K562 (cell line): Measurements from ENCODE around the gene CDC20. TPM values are rescaled to one million over a fixed set of nuclear protein-coding genes. Genes with fewer than 3 reads are reported as not detected.

Experiments
- CBX3 ChIP-seq, 2 experiments: IDR thresholded peaks; 1 replicate in 1 of 2; 2 replicates in 1 of 2; pipeline ENCODE4 v1.6.1; 2012; ENCODE audit warnings: inconsistent platforms in 2 of 2, low read length in 2 of 2, borderline replicate concordance in 1 of 2, control low read depth in 1 of 2
- CHAMP1 ChIP-seq: fragments of 450-650 bp; IDR thresholded peaks from 2 replicates; pipeline ENCODE4 v1.6.1; 2016; ENCODE audit warnings: mild to moderate bottlenecking
- CXXC5 ChIP-seq: fragments of 250-450 bp; sonication (Bioruptor Pico); IDR thresholded peaks from 2 replicates; pipeline ENCODE4 v1.8.0; 2022; ENCODE audit warnings: inconsistent platforms, mild to moderate bottlenecking, moderate library complexity
- ELF4 ChIP-seq: fragments of 450-650 bp; formaldehyde crosslinking; IDR thresholded peaks from 2 replicates; pipeline ENCODE4 v1.4.0; 2022; ENCODE audit warnings: missing genetic modification characterization
- ERF ChIP-seq: fragments of 450-650 bp; formaldehyde crosslinking; IDR thresholded peaks from 2 replicates; pipeline ENCODE4 v1.4.0; 2020; ENCODE audit warnings: mild to moderate bottlenecking, mixed read lengths
- FOXP1 ChIP-seq: sonication (generic); formaldehyde crosslinking; IDR thresholded peaks from 2 replicates; pipeline ENCODE4 v1.8.0; 2022; ENCODE audit warnings: mild to moderate bottlenecking, missing genetic modification reagents
- HNRNPLL ChIP-seq: fragments of 200-400 bp; formaldehyde crosslinking; IDR thresholded peaks from 2 replicates; pipeline ENCODE4 v1.6.1; 2017; ENCODE audit warnings: low read length, low read depth, mild to moderate bottlenecking; ENCODE audit not compliant: poor library complexity, severe bottlenecking
- HOMEZ ChIP-seq: fragments of 250-450 bp; sonication (Bioruptor Pico); IDR thresholded peaks from 2 replicates; pipeline ENCODE4 v1.4.0; 2020; ENCODE audit warnings: mild to moderate bottlenecking, moderate library complexity
- ILF3 ChIP-seq: fragments of 450-650 bp; IDR thresholded peaks from 2 replicates; pipeline ENCODE4 v1.6.1; 2018; ENCODE audit warnings: antibody characterized with exemption, mild to moderate bottlenecking, moderate library complexity, borderline replicate concordance
- KLF13 ChIP-seq: fragments of 450-650 bp; IDR thresholded peaks from 2 replicates; pipeline ENCODE4 v1.6.1; 2016; ENCODE audit warnings: missing genetic modification characterization, low read depth, mild to moderate bottlenecking, missing compliant biosample characterization, moderate library complexity, borderline replicate concordance
- MIER1 ChIP-seq: fragments of 450-650 bp; IDR thresholded peaks from 2 replicates; pipeline ENCODE4 v1.6.1; 2016; ENCODE audit warnings: antibody characterized with exemption, mild to moderate bottlenecking, low read depth
- NONO ChIP-seq, 2 experiments: fragments of 200-400 bp in 1 of 2; fragments of 450-650 bp in 1 of 2; formaldehyde crosslinking in 1 of 2; IDR thresholded peaks; 2 replicates each; pipeline ENCODE4 v1.6.1; 2017; ENCODE audit warnings: low read depth in 2 of 2, mild to moderate bottlenecking in 2 of 2, moderate library complexity in 2 of 2, low read length in 1 of 2
- NR0B1 ChIP-seq: fragments of 450-650 bp; IDR thresholded peaks from one replicate; pipeline ENCODE4 v1.6.1; 2018; ENCODE audit warnings: mild to moderate bottlenecking, moderate library complexity; ENCODE audit not compliant: partially characterized antibody
- RBBP5 ChIP-seq: fragments of 200-600 bp; sonication (generic); IDR thresholded peaks from 2 replicates; pipeline ENCODE4 v1.6.1; 2012; ENCODE audit warnings: borderline replicate concordance, mild to moderate bottlenecking, low read length, control low read depth, inconsistent platforms; ENCODE audit not compliant: insufficient read depth, poor library complexity, severe bottlenecking
- RBM34 ChIP-seq: fragments of 200-400 bp; formaldehyde crosslinking; IDR thresholded peaks from 2 replicates; pipeline ENCODE4 v1.6.1; 2018; ENCODE audit warnings: low read length, borderline replicate concordance; ENCODE audit not compliant: insufficient read depth
- SAFB ChIP-seq: fragments of 200-400 bp; formaldehyde crosslinking; IDR thresholded peaks from 2 replicates; pipeline ENCODE4 v1.6.1; 2017; ENCODE audit warnings: low read depth, low read length, borderline replicate concordance
- ZBTB12 ChIP-seq: fragments of 250-450 bp; sonication (Bioruptor Pico); IDR thresholded peaks from 2 replicates; pipeline ENCODE4 v1.4.0; 2020
- ZBTB26 ChIP-seq: fragments of 450-650 bp; formaldehyde crosslinking; IDR thresholded peaks from 2 replicates; pipeline ENCODE4 v1.4.0; 2022; ENCODE audit warnings: missing genetic modification characterization
- polyA plus RNA-seq, 8 experiments: library from polyadenylated mRNA; depleted of rRNA in 4 of 8; stranded (reverse) in 5 of 8; unstranded in 3 of 8; fragments of >200 nt; fragmentation: Nextera tagmentation in 2 of 8; fragmentation: Illumina TruSeq in 1 of 8; extraction: Ambion mirVana in 2 of 8; extraction: Trizol in 1 of 8; gene quantifications; 2 replicates each; pipeline versions ENCODE4 v1.2.1 to v1.2.3, GENCODE V29; 2011 to 2014; ENCODE audit warnings: inconsistent platforms in 1 of 8, missing spikeins in 1 of 8
- total RNA-seq, 7 experiments: library from RNA; depleted of rRNA in 6 of 7; stranded (reverse); fragments of >200 nt in 6 of 7; fragmentation: Illumina TruSeq in 2 of 7; extraction: Trizol in 2 of 7; gene quantifications; 2 replicates each; pipeline versions ENCODE4 v1.2.1 to v1.2.3, GENCODE V29; 2011 to 2021; ENCODE audit warnings: low replicate concordance in 1 of 7

The CDC20 gene
- total and polyA plus RNA-seq, 9 of the 15 experiments (the other 6 are each of a cell fraction or from before 2014, with no cell fraction given): 45.2 to 224 (median 121) TPM

GRCh38 chr1:43358746-43359693 is at the start of gene CDC20 (continued):
- TF ChIP-seq ERF (CRISPR knock-in tag) (peak; percentile 57; the same call in 1 of the 2 replicates), NONO (IDR thresholded peaks at IDR 0.05; ENCODE audit: low read depth in 2 of 2, low read length in 1 of 2) (no peak), SAFB (no peak), CHAMP1 (peak; percentile 97), MIER1 (no peak), NR0B1 (no peak), RBBP5 (no peak), CXXC5 (CRISPR knock-in tag) (peak; percentile 73), ILF3 (no peak), HOMEZ (CRISPR knock-in tag) (0 out of 2 replicates have a peak, but pooled peaks have one; percentile 16), HNRNPLL (peak; percentile 53), FOXP1 (CRISPR knock-in tag) (no peak), ELF4 (CRISPR knock-in tag) (no peak), ZBTB12 (no peak), CBX3 (IDR thresholded peaks at IDR 0.05; ENCODE audit: borderline replicate concordance in 1 of 2, low read length in 2 of 2) (no peak; a peak in 1 of 3 replicates), ZBTB26 (no peak), RBM34 (no peak), KLF13 (tag) (no peak; the same call in 1 of the 2 replicates)
